ENCODE results near the gene TAPBP. TPM values are rescaled to one million over a fixed set of nuclear protein-coding genes. Genes with fewer than 3 reads are reported as not detected.

Gene TAPBP
- total RNA-seq, 2 experiments from 2014 or later = 207 to 235 TPM

- H3K4me3 Mint-ChIP-seq = peak overlapping the region; percentile 11
Observed at GRCh38 chr6:33251395-33252012, 62.4 kb downstream of the TAPBP start.

GRCh38 chr6:33250731-33251130, 63.1 kb downstream of the TAPBP start:
- DNase-seq (no peak), ATAC-seq (no peak)
- Mint-ChIP-seq H3K36me3 (peaks cover 27% of the 10 kb centered on the region), H3K27me3 (peaks cover 10% of the 10 kb centered on the region), H3K9me3 (ENCODE audit: low read depth) (no peaks in the 10 kb centered on the region), H3K4me3 (no peak overlapping the region), H3K27ac (peak overlapping the region; percentile 94), H3K4me1 (peaks cover 38% of the 10 kb centered on the region)
- CTCF ChIA-PET = interaction anchor here (1.5 to 5.2 kb wide), 6 partner anchors 20 to 112 kb away, joined by 4 to 46 read pairs (median 27); partner anchors contain the start of genes B3GALT4, RING1, RPS18 and RXRB

More at GRCh38 chr6:33251395-33252012, 62.4 kb downstream of the TAPBP start:
- peaks cover 3% of the 10 kb centered on the region for H3K27me3 Mint-ChIP-seq
- ATAC-seq (no peak), DNase-seq (no peak)
- peaks cover 28% of the 10 kb centered on the region for H3K36me3 Mint-ChIP-seq
- H3K4me1 Mint-ChIP-seq = peaks cover 39% of the 10 kb centered on the region
- no peaks in the 10 kb centered on the region for H3K9me3 Mint-ChIP-seq (ENCODE audit: low read depth)
- CTCF ChIA-PET = interaction anchor here (1.5 to 5.2 kb wide), 4 partner anchors 20 to 113 kb away, joined by 4 to 46 read pairs (median 20); partner anchors contain the start of genes RPS18, RXRB, SLC39A7 and VPS52
- peak overlapping the region; percentile 61 for H3K27ac Mint-ChIP-seq

GRCh38 chr6:33249732-33250630, 63.9 kb downstream of the TAPBP start:
- Mint-ChIP-seq H3K27me3 (peaks cover 10% of the 10 kb centered on the region), H3K4me3 (peak overlapping the region; percentile 90), H3K36me3 (peaks cover 24% of the 10 kb centered on the region), H3K4me1 (peaks cover 37% of the 10 kb centered on the region), H3K9me3 (ENCODE audit: low read depth) (no peaks in the 10 kb centered on the region), H3K27ac (peak overlapping the region; percentile 94)
- DNase-seq = peak; percentile 48
- ATAC-seq = no peak
- CTCF ChIA-PET = interaction anchor here (0.8 to 6.2 kb wide), 15 partner anchors 10 to 411 kb away, joined by 3 to 108 read pairs (median 21); partner anchors contain the start of genes B3GALT4, HSD17B8, PFDN6 and RING1

Small RNA genes lying within 50 kb of the gene (microRNA-seq; reads per million reads assigned to microRNA genes)
- gene MIR6834 = not detected
- gene MIR6873 = not detected

Other genes with a start within 250 kb of the TAPBP start
- gene HLA-DPA1, start 240.4 kb downstream of the TAPBP start, total RNA-seq = 100 to 1,000 TPM; 276 to 299 TPM
- gene HLA-DPB1, start 238.1 kb downstream of the TAPBP start, total RNA-seq = 100 to 1,000 TPM; 113 to 150 TPM
- under 1 TPM; 0.77 to 0.79 TPM for gene COL11A2, start 121.6 kb downstream of the TAPBP start, total RNA-seq
- gene RXRB, start 113.4 kb downstream of the TAPBP start, total RNA-seq = 10 to 100 TPM; 36.0 to 38.9 TPM
- 10 to 100 TPM; 50.1 to 63.9 TPM for gene SLC39A7, start 113.2 kb downstream of the TAPBP start, total RNA-seq
- gene HSD17B8, start 109.4 kb downstream of the TAPBP start, total RNA-seq = 10 to 100 TPM; 18.6 to 20.9 TPM
- 10 to 100 TPM; 32.6 to 37.8 TPM for gene RING1, start 105.6 kb downstream of the TAPBP start, total RNA-seq
- 10 to 100 TPM; 60.6 to 63.3 TPM for gene VPS52, start 42.2 kb downstream of the TAPBP start, total RNA-seq
- 1,000 to 10,000 TPM; 2,808 to 3,161 TPM for gene RPS18, start 42.0 kb downstream of the TAPBP start, total RNA-seq
- gene B3GALT4, start 37.0 kb downstream of the TAPBP start, total RNA-seq = 10 to 100 TPM; 14.0 to 20.5 TPM
- 10 to 100 TPM; 61.5 to 78.4 TPM for gene WDR46, start 24.8 kb downstream of the TAPBP start, total RNA-seq
- 10 to 100 TPM; 67.8 to 90.3 TPM for gene PFDN6, start 24.5 kb downstream of the TAPBP start, total RNA-seq
- gene RGL2, start 15.1 kb downstream of the TAPBP start, total RNA-seq = 10 to 100 TPM; 34.7 to 49.9 TPM
- gene ZBTB22, start 3.7 kb upstream of the TAPBP start, total RNA-seq = 10 to 100 TPM; 10.6 to 11.8 TPM
- gene DAXX, start 8.9 kb upstream of the TAPBP start, total RNA-seq = 100 to 1,000 TPM; 102 to 107 TPM
- 100 to 1,000 TPM; 133 to 187 TPM for gene KIFC1, start 77.7 kb upstream of the TAPBP start, total RNA-seq
- 10 to 100 TPM; 26.1 to 36.0 TPM for gene PHF1, start 96.9 kb upstream of the TAPBP start, total RNA-seq
- gene CUTA, start 104.0 kb upstream of the TAPBP start, total RNA-seq = 100 to 1,000 TPM; 196 to 197 TPM
- 10 to 100 TPM; 24.1 to 39.8 TPM for gene SYNGAP1, start 106.0 kb upstream of the TAPBP start, total RNA-seq
- gene ZBTB9, start 140.5 kb upstream of the TAPBP start, total RNA-seq = 1 to 10 TPM; 7.4 to 9.0 TPM